Midbrain (tissue), 1 donor: Measurements from ENCODE around the gene INPP5E.

Experiments used
- DNase-seq: peaks from one replicate; lab custom pipeline; 2025; lab: John Stamatoyannopoulos, UW

INPP5E gene

GRCh38 chr9:136472640-136473353 lies 33.2 kb upstream of the INPP5E start:
- no peak for DNase-seq

- no peak for DNase-seq
Observed at GRCh38 chr9:136471802-136472487, 32.3 kb upstream of the INPP5E start.

- no peak for DNase-seq
Observed at GRCh38 chr9:136470792-136471469, 31.3 kb upstream of the INPP5E start.

- DNase-seq, result no peak
Observed at GRCh38 chr9:136470356-136470755, 30.7 kb upstream of the INPP5E start.

GRCh38 chr9:136467766-136468165 lies 28.1 kb upstream of the INPP5E start:
- no peak for DNase-seq

- no peak for DNase-seq
Observed at GRCh38 chr9:136466155-136466541, 26.5 kb upstream of the INPP5E start.

GRCh38 chr9:136465500-136466154 lies 26.0 kb upstream of the INPP5E start:
- DNase-seq, result no peak

- no peak for DNase-seq
Observed at GRCh38 chr9:136464241-136464640, 24.6 kb upstream of the INPP5E start.

- DNase-seq, result no peak
Observed at GRCh38 chr9:136463578-136463977, 23.9 kb upstream of the INPP5E start.

GRCh38 chr9:136462664-136463063 lies 23.0 kb upstream of the INPP5E start:
- no peak for DNase-seq

GRCh38 chr9:136460772-136461325 lies 21.2 kb upstream of the INPP5E start:
- no peak for DNase-seq

GRCh38 chr9:136459425-136459824 lies 19.8 kb upstream of the INPP5E start:
- no peak for DNase-seq

GRCh38 chr9:136457326-136457725 lies 17.7 kb upstream of the INPP5E start:
- no peak for DNase-seq

- no peak for DNase-seq
Observed at GRCh38 chr9:136456258-136456657, 16.6 kb upstream of the INPP5E start.

GRCh38 chr9:136455043-136456002 lies 15.7 kb upstream of the INPP5E start:
- DNase-seq, result no peak

GRCh38 chr9:136454026-136454796 lies 14.6 kb upstream of the INPP5E start:
- DNase-seq, result no peak

GRCh38 chr9:136453326-136453725 lies 13.7 kb upstream of the INPP5E start:
- DNase-seq, result no peak

GRCh38 chr9:136451221-136451877 lies 11.7 kb upstream of the INPP5E start:
- DNase-seq, result no peak

- DNase-seq, result no peak
Observed at GRCh38 chr9:136448655-136449054, 9.0 kb upstream of the INPP5E start.
